HepG2 (cell line): ENCODE measurements around the gene PRPSAP1. TPM values are rescaled to one million over a fixed set of nuclear protein-coding genes. Genes with fewer than 3 reads are reported as not detected.

Experiments used
- AGO2 ChIP-seq: fragments of 200-400 bp; formaldehyde crosslinking; optimal IDR thresholded peaks from 2 replicates; pipeline ENCODE3; 2017; ENCODE audit warnings: mild to moderate bottlenecking, low read depth, low read length, moderate library complexity
- ATF7-NPFF ChIP-seq: sonication (generic); formaldehyde crosslinking; IDR thresholded peaks from 2 replicates; pipeline ENCODE4 v1.8.1; 2023; ENCODE audit warnings: mild to moderate bottlenecking, low read depth, missing genetic modification reagents, moderate library complexity
- DNMT1 ChIP-seq: sonication (generic); formaldehyde crosslinking; IDR thresholded peaks from 2 replicates; pipeline ENCODE4 v1.5.1; 2020; ENCODE audit warnings: mild to moderate bottlenecking, missing genetic modification reagents
- HOXA7 ChIP-seq: sonication (generic); formaldehyde crosslinking; IDR thresholded peaks from 2 replicates; pipeline ENCODE4 v1.8.1; 2022; ENCODE audit warnings: mild to moderate bottlenecking, missing genetic modification reagents, moderate library complexity
- JDP2 ChIP-seq: sonication (generic); formaldehyde crosslinking; IDR thresholded peaks from 2 replicates; pipeline ENCODE4 v1.8.1; 2022; ENCODE audit warnings: missing genetic modification reagents, borderline replicate concordance
- KAT2B ChIP-seq: fragments of 150-350 bp; IDR thresholded peaks from 2 replicates; pipeline ENCODE4 v1.6.1; 2014; ENCODE audit warnings: low read depth, low read length, borderline replicate concordance
- KLF11 ChIP-seq: IDR thresholded peaks from 2 replicates; pipeline ENCODE4 v1.6.1; 2016; ENCODE audit warnings: missing compliant biosample characterization
- MAFF ChIP-seq: IDR thresholded peaks from 2 replicates; pipeline ENCODE4 v1.6.1; 2011; ENCODE audit warnings: low read depth, low read length, improper control_type of control experiment
- NCOR1 ChIP-seq: fragments of 200-600 bp; sonication (generic); IDR thresholded peaks from 2 replicates; pipeline ENCODE4 v1.7.0; 2017; ENCODE audit warnings: antibody characterized with exemption, low read length, borderline replicate concordance
- NR2C2 ChIP-seq: sonication (generic); formaldehyde crosslinking; IDR thresholded peaks from 2 replicates; pipeline ENCODE4 v1.4.0; 2020; ENCODE audit warnings: missing genetic modification reagents, mild to moderate bottlenecking, moderate library complexity, borderline replicate concordance
- ONECUT2 ChIP-seq: sonication (generic); formaldehyde crosslinking; IDR thresholded peaks from 2 replicates; pipeline ENCODE4 v1.4.0; 2020; ENCODE audit warnings: missing genetic modification reagents
- RXRA ChIP-seq: sonication (generic); formaldehyde crosslinking; IDR thresholded peaks from 2 replicates; pipeline ENCODE4 v1.5.1; 2020; ENCODE audit warnings: missing genetic modification reagents
- U2AF2 ChIP-seq: fragments of 200-400 bp; formaldehyde crosslinking; IDR thresholded peaks from 2 replicates; pipeline ENCODE4 v1.6.1; 2017; ENCODE audit warnings: low read depth, mild to moderate bottlenecking, low read length
- ZEB1 ChIP-seq: IDR thresholded peaks from 2 replicates; pipeline ENCODE4 v1.6.1; 2012; ENCODE audit warnings: mild to moderate bottlenecking, low read depth, inconsistent platforms; ENCODE audit not compliant: insufficient replicate concordance
- ZFAT ChIP-seq: sonication (generic); formaldehyde crosslinking; conservative IDR thresholded peaks from 2 replicates; pipeline ENCODE4 v1.8.1; 2023; ENCODE audit warnings: missing genetic modification reagents, inconsistent platforms
- ZNF253 ChIP-seq: sonication (generic); formaldehyde crosslinking; IDR thresholded peaks from 2 replicates; pipeline ENCODE4 v1.8.0; 2022; ENCODE audit warnings: mild to moderate bottlenecking, missing genetic modification reagents, borderline replicate concordance
- ZNF260 ChIP-seq: sonication (generic); formaldehyde crosslinking; IDR thresholded peaks from 2 replicates; pipeline ENCODE4 v1.4.0; 2020; ENCODE audit warnings: missing genetic modification reagents, low read depth, mild to moderate bottlenecking, borderline replicate concordance
- ZNF678 ChIP-seq: sonication (generic); formaldehyde crosslinking; IDR thresholded peaks from 2 replicates; pipeline ENCODE4 v1.4.0; 2020; ENCODE audit warnings: mild to moderate bottlenecking, missing genetic modification reagents
- ZNF75D ChIP-seq: sonication (generic); formaldehyde crosslinking; IDR thresholded peaks from 2 replicates; pipeline ENCODE4 v1.8.1; 2023; ENCODE audit warnings: missing genetic modification reagents, mild to moderate bottlenecking, borderline replicate concordance
- polyA plus RNA-seq, 8 experiments: library from polyadenylated mRNA; depleted of rRNA in 3 of 8; stranded (reverse) in 7 of 8; unstranded in 1 of 8; fragments of >200 nt; fragmentation: Illumina TruSeq in 4 of 8; extraction: Trizol in 4 of 8; gene quantifications; 2 replicates each; pipeline versions ENCODE4 v1.2.1 to v1.2.3, GENCODE V29; 2011 to 2016; ENCODE audit warnings: low read depth in 4 of 8, missing spikeins in 1 of 8, mixed read lengths in 1 of 8; ENCODE audit not compliant: insufficient read depth in 1 of 8
- total RNA-seq, 5 experiments: library from RNA; depleted of rRNA; stranded (reverse); fragments of >200 nt; fragmentation: Illumina TruSeq; extraction: Trizol; gene quantifications; 2 replicates each; pipeline ENCODE4 v1.2.3, GENCODE V29; 2016; ENCODE audit warnings: low read depth in 1 of 5
- TF ChIP-seq, protein P1 (sequence below): sonication (generic); formaldehyde crosslinking; IDR thresholded peaks from 2 replicates; pipeline ENCODE4 v1.4.0; 2020; ENCODE audit warnings: missing genetic modification reagents, mild to moderate bottlenecking, borderline replicate concordance
- TF ChIP-seq, protein P2 (sequence below): sonication (generic); formaldehyde crosslinking; IDR thresholded peaks from 2 replicates; pipeline ENCODE4 v1.5.1; 2020; ENCODE audit warnings: mild to moderate bottlenecking, moderate library complexity, missing genetic modification reagents
- TF ChIP-seq, protein P3 (sequence below): sonication (generic); formaldehyde crosslinking; IDR thresholded peaks from 2 replicates; pipeline ENCODE4 v1.5.0; 2020; ENCODE audit warnings: mild to moderate bottlenecking, missing genetic modification reagents
- TF ChIP-seq, protein P4 (sequence below): conservative IDR thresholded peaks from 2 replicates; pipeline ENCODE4 v1.6.1; 2018; ENCODE audit warnings: missing genetic modification reagents
- TF ChIP-seq, protein P5 (sequence below): sonication (generic); formaldehyde crosslinking; IDR thresholded peaks from 2 replicates; pipeline ENCODE4 v1.5.1; 2020; ENCODE audit warnings: mild to moderate bottlenecking, missing genetic modification reagents, moderate library complexity

Gene PRPSAP1
- total and polyA plus RNA-seq, 2 of the 13 experiments (the other 11 are each of a cell fraction or from before 2014, with no cell fraction given), result 91.1 to 314 TPM

DNA sequence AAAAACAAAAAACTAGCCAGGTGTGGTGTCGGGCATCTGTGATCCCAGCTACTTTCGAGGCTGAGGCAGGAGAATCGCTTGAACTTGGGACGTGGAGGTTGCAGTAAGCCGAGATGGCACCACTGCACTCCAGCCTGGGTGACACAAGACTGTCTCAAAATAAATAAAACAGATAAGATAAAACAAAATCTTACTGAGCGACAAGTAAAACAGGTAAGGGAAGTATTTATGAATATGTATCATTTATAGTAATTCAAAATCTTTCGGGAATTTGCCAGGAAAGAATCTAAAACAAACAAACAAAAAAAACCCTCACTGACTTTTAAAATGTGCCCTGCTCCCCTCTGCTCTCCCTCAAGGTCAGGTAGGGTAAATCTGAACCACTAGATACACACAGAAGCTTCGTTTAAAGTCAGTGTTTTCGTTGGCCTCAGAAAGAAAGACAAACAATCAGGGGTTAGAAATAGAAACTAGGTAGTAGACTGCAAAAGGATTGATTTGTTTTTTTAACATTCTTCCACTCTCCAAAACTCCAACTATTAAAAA lies 2.1 kb downstream of the PRPSAP1 start (continued):
- TF ChIP-seq MAFF, result no peak
- TF ChIP-seq, protein P1, sequence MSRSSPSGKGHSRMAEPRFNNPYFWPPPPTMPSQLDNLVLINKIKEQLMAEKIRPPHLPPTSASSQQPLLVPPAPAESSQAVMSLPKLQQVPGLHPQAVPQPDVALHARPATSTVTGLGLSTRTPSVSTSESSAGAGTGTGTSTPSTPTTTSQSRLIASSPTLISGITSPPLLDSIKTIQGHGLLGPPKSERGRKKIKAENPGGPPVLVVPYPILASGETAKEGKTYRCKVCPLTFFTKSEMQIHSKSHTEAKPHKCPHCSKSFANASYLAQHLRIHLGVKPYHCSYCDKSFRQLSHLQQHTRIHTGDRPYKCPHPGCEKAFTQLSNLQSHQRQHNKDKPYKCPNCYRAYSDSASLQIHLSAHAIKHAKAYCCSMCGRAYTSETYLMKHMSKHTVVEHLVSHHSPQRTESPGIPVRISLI (CRISPR knock-in tag), result peak; percentile 82
- TF ChIP-seq, protein P2, sequence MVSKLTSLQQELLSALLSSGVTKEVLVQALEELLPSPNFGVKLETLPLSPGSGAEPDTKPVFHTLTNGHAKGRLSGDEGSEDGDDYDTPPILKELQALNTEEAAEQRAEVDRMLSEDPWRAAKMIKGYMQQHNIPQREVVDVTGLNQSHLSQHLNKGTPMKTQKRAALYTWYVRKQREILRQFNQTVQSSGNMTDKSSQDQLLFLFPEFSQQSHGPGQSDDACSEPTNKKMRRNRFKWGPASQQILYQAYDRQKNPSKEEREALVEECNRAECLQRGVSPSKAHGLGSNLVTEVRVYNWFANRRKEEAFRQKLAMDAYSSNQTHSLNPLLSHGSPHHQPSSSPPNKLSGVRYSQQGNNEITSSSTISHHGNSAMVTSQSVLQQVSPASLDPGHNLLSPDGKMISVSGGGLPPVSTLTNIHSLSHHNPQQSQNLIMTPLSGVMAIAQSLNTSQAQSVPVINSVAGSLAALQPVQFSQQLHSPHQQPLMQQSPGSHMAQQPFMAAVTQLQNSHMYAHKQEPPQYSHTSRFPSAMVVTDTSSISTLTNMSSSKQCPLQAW (CRISPR knock-in tag), result no peak
- no peak for TF ChIP-seq ONECUT2
- peak; percentile 61; the same call in 1 of the 2 replicates for TF ChIP-seq NCOR1
- TF ChIP-seq ZNF260, result no peak
- TF ChIP-seq, protein P3, sequence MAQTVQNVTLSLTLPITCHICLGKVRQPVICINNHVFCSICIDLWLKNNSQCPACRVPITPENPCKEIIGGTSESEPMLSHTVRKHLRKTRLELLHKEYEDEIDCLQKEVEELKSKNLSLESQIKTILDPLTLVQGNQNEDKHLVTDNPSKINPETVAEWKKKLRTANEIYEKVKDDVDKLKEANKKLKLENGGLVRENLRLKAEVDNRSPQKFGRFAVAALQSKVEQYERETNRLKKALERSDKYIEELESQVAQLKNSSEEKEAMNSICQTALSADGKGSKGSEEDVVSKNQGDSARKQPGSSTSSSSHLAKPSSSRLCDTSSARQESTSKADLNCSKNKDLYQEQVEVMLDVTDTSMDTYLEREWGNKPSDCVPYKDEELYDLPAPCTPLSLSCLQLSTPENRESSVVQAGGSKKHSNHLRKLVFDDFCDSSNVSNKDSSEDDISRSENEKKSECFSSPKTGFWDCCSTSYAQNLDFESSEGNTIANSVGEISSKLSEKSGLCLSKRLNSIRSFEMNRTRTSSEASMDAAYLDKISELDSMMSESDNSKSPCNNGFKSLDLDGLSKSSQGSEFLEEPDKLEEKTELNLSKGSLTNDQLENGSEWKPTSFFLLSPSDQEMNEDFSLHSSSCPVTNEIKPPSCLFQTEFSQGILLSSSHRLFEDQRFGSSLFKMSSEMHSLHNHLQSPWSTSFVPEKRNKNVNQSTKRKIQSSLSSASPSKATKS (CRISPR knock-in tag), result 0 out of 2 replicates have a peak, but pooled peaks have one; percentile 58
- no peak for TF ChIP-seq ZNF253 (CRISPR knock-in tag)
- no peak for TF ChIP-seq HOXA7 (CRISPR knock-in tag)
- TF ChIP-seq, protein P4, sequence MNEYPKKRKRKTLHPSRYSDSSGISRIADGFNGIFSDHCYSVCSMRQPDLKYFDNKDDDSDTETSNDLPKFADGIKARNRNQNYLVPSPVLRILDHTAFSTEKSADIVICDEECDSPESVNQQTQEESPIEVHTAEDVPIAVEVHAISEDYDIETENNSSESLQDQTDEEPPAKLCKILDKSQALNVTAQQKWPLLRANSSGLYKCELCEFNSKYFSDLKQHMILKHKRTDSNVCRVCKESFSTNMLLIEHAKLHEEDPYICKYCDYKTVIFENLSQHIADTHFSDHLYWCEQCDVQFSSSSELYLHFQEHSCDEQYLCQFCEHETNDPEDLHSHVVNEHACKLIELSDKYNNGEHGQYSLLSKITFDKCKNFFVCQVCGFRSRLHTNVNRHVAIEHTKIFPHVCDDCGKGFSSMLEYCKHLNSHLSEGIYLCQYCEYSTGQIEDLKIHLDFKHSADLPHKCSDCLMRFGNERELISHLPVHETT (CRISPR knock-in tag), result no peak
- peak; percentile 69; the same call in 1 of the 2 replicates for TF ChIP-seq RXRA (CRISPR knock-in tag)
- TF ChIP-seq KLF11, result no peak
- no peak for TF ChIP-seq ZNF678
- TF ChIP-seq DNMT1 (CRISPR knock-in tag), result no peak
- TF ChIP-seq KAT2B, result no peak
- TF ChIP-seq AGO2, result no peak
- TF ChIP-seq NR2C2 (CRISPR knock-in tag), result no peak; the same call in 1 of the 2 replicates
- TF ChIP-seq U2AF2, result no peak
- TF ChIP-seq ZNF75D (CRISPR knock-in tag), result no peak
- no peak for TF ChIP-seq ZFAT (CRISPR knock-in tag)
- no peak for TF ChIP-seq JDP2
- no peak for TF ChIP-seq ATF7-NPFF (CRISPR knock-in tag)
- TF ChIP-seq ZEB1, result peak; percentile 22
- TF ChIP-seq, protein P5, sequence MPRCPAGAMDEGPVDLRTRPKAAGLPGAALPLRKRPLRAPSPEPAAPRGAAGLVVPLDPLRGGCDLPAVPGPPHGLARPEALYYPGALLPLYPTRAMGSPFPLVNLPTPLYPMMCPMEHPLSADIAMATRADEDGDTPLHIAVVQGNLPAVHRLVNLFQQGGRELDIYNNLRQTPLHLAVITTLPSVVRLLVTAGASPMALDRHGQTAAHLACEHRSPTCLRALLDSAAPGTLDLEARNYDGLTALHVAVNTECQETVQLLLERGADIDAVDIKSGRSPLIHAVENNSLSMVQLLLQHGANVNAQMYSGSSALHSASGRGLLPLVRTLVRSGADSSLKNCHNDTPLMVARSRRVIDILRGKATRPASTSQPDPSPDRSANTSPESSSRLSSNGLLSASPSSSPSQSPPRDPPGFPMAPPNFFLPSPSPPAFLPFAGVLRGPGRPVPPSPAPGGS (CRISPR knock-in tag), result no peak
